NCI-H1105 treated with DMSO at 0.1 percent for 48 hours (cell line): Measurements from ENCODE around the gene VWF.
"Not testable (repeated sequence)": the region's sequence is repeated elsewhere in the genome, so short reads cannot be mapped to it uniquely, and the experiment has no call there.

ENCODE experiments used
- DNase-seq: peaks from one replicate; lab custom pipeline; 2025; lab: John Stamatoyannopoulos, UW

VWF gene

DNA sequence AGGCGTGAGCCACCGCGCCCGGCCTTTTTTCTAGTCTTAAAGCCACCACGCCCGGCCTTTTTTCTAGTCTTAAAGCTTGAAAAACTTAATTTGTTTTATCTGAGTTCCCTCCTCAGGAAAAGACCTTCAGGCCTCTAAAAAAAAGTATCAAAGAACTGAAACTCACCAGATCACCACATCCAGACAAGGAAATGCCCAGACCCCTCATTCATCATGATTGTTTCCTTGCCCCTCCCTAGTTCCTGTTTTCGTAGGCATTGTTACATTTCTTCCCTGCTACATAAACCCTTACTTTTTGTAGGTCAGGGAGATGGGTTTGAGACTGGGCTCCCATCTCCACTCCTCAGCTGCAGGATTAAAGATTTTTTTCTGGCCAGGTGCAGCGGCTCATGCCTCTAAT, 21.1 kb upstream of the VWF start:
- no peak for DNase-seq

DNA sequence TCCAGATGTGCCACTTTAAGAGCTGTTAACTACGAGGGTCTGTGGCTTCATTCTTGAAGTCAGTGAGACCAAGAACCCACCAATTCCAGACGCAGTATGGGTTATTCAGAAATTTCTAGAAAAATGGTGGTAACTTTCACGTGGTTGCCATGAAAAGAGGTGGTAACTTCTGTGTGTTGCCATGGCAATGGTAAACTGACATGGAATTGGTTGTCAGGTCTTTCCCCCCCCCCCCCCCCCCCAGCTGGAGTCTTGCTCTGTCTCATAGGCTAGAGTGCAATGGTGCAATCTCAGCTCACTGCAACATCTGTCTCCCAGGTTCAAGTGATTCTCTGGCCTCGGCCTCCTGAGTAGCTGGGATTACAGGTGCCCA, 18.8 kb upstream of the VWF start:
- DNase-seq: no peak

DNA sequence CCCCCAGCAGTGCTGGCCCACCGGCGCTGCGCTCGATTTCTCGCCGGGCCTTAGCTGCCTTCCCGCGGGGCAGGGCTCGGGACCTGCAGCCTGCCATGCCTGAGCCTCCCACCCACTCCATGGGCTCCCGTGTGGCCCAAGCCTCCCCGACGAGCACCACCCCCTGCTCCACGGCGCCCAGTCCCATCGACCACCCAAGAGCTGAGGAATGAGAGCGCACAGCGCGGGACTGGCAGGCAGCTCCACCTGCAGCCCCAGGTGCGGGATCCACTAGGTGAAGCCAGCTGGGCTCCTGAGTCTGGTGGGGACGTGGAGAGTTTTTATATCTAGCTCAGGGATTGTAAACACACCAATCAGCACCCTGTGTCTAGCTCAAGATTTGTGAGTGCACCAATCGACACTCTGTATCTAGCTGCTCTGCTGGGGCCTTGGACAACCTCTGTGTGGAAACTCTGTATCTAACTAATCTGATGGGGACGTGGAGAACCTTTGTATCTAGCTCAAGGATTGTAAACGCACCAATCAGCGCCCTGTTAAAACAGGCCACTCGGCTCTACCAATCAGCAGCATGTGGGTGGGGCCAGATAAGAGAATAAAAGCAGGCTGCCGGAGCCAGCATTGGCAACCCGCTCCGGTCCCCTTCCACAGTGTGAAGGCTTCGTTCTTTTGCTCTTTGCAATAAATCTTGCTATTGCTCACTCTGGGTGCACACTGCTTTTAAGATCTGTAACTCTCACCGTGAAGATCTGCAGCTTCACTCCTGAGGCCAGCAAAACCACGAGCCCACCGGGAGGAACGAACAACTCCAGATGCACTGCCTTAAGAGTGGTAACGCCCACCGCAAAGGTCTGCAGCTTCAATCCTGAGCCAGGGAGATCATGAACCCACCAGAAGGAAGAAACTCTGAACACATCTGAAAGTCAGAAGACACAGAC, 18.2 kb upstream of the VWF start:
- not testable (repeated sequence) for DNase-seq

DNA sequence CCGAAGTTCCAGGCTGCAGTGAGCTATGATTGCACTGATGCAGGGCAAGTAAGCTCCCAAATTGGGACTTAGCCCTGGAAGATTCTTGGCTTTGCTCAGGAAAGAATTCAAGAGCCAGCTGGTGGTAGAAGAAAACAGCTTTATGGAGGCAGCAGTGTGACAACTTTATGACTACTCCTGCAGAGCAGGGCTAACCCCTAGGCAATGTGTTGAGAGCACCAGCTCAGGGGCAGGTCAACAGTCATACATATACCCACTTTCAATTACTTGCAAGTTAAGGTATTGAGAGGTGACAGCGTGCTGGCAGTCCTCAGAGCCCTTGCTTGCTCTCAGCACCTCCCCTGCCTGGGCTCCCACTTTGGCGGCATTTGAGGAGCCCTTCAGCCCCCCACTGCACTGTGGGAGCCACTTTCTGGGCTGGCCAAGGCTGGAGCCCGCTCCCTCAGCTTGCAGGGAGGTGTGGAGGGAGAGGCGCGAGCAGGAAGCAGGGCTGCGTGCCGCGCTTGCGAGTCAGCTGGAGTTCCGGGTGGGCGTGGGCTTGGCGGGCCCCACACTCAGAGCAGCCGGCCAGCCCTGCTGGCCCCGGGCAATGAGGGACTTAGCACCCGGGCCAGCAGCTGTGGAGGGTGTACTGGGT, 17.4 kb upstream of the VWF start:
- DNase-seq: not testable (repeated sequence)

DNA sequence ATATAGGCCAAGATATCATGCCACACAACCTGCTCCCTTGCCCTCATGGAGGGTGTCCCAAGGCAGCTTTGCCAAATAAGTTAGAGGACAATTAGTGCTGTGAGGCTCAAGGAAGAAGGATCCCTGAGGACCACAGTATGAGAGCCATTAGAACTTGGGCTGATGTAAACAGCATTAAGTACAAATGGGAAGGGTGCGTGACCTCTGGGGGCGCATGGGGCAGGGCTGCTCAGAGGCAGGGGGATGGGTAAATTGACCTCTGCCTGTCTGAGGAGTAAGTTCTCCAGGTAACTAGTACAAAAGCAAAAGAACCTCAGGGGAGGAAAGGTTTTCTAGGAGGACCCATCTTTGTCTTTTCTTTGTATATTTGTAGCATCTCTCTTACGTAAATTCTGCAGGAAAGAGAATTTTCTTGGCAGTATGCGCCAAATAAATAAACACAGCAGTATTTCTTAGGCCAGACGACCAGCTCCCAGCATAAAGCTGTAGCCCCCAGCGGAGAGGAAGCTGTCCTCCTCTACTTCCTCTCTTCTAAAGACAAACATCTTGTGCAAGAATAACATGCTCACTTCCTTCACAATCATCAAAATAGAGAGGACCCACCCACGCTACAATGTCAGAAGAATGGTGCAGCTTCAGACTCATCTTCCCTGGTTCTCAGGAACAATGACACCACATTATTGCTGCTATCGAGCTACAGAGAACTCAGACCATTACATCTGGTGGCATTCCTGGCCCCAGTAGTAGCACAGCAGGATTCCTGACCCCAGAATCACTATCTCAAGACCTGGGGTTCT, 16.4 kb upstream of the VWF start:
- DNase-seq: no peak

DNA sequence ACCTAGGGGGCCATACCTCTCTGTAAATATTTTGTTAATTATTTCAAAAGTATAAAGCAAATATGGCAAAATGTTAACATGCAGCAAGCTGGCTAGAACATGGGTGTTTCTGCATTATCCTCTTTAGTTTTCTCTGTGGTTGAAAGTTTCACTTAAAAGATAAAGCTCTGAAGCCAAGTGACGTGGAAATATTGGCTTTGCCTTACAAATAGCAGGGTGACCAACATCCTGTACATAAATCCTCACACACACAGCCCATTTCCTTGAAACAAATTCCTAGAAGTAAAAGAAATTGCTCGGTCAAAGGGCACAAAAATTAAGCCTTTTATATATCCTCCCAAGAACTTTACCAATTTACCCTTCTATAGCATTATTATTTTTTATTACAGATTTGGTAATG, 10.6 kb upstream of the VWF start:
- DNase-seq: no peak

DNA sequence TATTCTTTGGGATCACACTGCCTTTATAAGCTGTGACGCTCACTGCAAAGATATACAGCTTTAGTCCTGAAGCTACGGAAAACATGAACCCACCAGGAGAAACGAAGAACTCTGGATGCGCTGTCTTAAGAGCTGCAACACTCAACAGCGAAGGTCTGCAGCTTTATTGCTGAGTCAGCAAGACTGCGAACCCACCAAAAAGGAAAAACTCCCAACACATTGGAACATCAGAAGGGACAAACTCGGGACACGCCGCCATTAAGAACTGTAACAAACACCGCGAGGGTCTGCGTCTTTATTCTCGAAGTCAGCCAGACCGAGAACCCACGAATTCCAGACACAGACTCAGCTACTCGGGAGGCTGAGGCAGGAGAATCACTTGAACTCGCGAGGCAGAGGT, 9.2 kb upstream of the VWF start:
- no peak for DNase-seq

DNA sequence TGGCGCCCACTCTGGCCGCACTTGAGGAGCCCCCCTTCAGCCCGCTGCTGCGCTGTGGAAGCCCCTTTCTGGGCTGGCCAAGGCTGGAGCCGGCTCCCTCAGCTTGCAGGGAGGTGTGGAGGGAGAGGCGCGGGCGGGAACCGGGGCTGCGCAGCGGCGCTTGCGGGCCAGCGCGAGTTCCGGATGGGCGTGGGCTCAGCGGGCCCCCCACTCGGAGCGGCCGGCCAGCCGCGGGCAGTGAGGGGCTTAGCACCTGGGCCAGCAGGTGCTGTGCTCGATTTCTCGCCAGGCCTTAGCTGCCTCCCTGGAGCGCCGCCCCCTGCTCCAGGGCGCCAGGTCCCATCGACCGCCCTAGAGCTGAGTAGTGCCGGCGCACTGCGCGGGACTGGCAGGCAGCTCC, 8.0 kb upstream of the VWF start:
- DNase-seq: no peak

DNA sequence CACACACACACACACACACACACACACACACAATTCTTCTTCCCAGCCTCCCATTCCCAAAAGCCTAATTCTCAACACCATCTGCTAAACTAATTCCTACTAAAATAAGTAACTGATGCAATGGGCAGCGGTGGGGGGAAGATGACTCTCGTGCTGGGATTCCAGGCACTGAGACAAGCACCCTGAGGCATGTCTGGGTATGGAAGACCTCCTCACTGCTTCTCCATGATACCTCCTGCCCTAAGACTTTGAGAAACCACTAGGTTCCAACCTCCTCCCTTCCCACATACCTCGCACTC, 789 bp upstream of the VWF start:
- DNase-seq: no peak

DNA sequence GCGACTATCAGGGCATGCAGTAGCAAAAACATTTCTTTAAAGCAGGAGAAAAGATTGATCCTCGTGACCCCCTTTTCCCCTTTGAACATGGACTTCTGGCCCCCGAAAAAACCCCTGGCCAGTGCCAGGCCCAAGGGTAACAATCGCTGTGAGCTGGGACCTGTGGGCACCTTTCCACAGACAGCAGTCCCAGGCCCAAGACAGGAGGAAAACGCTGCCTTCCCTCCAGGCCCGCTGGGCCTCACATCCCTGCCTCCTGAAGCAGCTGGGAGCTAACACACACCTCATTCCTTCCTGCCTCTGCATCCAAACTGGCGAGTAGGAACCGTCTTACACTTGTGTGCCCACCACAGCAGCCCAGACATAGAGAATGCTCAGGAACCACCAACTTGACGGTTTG, 1.2 kb downstream of the VWF start:
- no peak for DNase-seq

DNA sequence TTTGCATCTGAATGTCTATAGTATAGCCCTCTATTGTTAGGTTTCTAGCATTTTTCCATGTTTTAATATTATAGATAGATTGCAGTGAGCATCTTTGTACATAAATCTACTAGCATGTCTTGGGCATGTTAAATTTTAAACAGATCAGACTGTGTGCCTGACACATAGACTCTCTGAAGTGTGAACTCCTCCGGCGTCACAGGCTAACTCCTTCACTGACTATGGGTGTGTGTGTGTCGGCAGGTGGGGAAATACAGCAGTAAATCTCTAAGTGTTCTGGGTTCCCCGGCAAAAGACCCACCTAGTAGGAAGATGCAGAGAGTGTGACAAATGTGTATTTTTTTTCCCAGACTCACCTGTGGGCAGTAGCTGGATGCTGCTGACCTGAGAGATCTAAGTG, 2.3 kb downstream of the VWF start:
- DNase-seq: no peak

DNA sequence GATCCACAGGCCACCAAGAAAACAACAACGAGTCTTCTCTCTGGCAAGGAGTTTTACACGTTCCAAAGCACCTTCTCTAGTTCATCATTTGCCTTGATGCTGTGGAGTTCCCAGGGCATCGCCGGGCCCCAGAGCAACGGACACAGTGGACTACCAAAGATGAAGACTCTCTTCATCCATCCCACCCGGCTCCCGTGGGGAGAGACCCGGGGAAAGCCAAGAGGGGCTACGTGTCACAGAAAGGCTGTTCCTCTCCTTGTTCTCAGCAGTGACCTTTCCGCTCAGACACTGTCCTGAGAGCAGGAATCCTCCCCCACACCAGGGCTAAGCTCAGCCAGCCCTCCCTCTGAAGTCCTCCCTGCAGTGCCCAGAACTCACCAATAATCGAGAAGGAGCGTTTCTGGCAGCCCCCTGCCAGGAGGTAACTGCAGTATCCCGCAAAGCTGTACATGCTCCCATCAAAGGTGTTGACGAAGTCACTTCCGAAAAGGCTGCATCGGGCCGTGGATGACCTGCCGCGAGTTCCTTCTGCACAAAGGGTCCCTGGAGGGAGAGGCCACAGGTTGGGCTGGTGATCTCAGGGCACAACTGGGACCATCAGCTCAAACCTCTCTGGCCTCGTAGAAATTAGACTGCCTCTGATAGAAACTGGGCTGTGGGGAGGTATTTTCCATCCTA, 3.5 kb downstream of the VWF start:
- DNase-seq: no peak

DNA sequence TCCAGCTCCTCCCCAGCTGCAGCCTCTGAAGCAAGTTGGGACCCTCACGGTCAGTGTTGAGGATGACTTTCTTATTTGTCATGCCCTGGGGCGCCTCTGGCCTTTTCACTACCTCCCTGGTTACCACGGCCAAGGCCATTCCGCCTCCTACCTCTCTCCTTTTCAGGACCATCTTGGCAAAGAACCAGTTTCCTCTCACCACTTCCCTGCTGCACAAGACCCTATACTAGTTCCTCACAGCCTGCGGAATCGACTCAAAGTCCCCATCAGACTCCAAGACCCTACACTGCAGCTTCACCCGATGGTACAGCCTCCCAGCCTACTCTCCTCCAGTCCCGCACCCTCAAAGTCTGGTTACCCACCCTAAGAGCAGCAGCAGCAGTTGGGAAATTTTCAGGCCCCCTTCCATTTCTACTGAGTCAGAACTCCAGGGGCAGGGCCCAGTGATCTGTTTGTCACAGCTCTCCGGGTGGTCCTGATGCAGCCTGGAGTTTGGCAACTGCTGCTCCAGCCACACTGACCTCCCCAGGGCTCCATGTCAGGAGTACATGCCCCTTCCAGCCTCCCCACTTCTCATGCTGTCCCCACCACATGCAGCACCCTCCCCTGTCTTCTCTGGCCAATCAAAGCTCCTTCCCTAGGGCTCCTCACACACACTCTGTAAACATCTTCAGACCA, 5.4 kb downstream of the VWF start:
- DNase-seq: no peak

DNA sequence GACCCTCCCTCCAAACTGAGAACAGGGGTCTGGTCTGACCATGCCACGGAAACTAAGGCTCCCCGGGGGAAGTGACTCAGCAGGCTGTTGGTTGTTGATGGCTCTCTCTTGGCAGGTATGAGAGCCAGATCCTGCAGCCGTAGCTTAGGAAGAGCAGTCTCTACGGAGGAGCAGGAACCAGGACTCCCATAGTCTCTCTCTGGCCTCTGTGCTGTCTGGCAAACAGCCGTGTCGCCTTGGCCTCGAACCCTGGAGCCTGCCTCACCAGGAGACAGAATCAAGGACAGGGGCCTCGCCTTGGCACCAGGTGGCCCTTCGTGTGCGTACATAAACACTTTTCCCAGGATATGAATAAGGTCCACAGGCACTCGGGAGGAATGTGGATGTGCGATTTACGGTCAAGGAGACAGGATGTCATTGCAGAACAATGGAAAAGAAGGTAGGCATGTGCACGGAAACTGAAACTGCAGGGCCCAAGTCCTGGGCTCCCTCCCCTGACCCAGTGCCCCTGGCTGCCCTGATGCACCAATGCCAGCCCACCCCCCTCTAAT, 7.9 kb downstream of the VWF start:
- DNase-seq: no peak

DNA sequence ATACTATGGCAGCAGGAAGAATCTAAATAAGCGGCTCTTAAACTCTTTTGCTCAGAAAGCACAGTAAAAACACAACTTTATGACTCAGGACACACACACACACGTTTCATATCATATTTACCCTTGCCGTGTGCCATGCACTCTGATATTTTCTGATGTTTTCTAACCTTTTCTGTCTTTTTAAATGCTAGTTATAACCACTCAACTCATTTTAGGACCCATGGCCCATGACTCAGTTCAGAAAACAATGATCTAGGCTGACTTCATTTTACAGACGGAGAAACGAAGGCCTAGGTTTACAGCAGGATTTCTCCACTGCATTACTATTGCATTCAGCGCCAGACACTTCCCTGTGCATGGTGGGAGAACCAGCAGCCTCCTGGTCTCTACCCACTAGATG, 9.1 kb downstream of the VWF start:
- no peak for DNase-seq

DNA sequence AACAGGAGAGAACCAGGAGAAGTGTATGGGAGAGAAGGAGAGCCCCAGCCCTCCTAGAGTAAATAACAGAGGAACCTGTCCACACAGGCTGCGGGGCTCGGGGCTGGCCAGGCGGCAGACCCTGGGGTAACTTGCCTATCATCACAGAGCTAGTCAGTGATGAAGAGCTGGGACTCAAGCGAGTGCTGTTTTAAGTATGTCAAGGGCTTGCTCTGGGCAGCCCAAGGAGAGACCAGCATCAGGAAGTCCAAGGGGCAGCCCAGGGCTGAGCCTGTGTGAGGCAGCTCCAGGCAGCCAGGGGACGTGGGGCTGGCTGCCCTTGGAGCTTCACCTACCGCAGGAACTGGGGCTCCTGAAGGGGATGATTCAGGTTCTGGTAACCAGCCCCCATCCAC, 10.0 kb downstream of the VWF start:
- no peak for DNase-seq

DNA sequence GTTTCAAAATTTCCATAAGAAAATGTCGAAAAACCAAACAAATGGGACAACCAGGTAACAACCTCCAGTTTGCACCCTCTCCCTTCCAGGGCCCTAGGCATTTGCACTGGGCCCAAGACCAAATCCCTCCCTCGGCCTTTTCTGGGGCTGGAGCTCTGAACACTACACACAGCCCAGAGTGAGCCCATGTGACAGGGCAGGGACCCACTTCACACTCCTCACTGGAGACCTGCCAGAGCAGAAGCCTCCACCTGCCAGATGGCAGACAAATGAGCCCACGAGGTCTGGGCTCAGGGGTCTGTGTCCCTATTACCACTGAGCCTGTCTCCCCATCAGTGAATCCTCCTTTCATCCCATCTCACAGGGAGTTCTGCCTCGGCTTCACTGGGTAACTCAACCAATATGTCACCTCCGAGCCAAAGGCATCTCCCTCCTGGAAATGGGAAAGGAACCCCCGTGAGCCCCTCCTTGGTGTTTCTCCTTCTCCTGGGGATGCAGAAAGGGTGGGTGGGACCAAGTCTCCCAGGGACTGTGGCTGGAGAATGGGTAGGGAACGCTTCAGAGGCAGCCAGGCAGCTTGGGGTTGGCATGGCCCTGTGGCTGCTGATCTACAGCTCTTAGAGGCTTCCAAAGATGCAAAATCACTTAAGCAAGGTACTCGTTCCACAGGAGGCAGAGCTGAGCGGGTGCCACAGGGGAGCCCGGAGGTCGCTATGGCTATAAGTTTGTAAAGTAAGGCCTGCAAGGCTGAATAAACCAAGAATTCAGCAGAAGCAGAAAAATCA, 10.6 kb downstream of the VWF start:
- peak; percentile 70 for DNase-seq

DNA sequence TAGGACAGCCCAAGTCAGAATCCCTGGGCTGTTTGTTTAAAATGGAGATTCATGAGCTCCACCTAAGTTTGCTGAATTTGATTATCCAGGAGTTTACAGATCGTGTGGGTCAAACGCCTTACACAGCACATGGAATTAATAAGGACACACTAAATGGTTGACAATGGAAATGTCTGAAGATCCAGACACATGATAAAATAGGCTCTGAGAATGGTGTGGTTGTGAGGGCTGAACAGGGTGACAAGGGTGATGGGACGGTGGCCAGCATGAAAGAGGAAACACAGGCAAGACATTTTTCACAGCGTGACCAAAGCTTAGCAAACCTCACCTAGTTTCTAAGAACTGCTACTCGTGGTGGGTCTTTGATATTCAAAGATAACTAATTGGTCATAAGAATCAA, 12.5 kb downstream of the VWF start:
- no peak for DNase-seq

DNA sequence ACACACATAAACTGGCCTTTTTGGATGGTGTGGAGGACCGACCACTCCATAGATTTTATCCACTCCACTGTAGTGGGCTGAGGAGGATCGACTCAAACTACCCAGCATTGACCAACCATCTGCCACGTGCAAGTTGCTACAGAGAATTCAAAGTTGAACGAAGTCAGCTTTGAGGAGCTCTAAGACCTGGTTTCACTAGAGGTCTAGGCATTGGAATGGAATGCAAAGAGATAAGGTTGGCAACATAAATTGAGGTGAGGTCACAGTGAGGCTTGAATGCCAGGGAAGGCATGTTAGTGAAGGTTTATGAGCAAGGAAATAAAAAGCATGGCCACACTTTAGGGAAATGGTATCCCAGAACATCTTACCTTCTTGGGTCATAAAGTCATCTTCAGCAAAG, 14.5 kb downstream of the VWF start:
- no peak for DNase-seq

DNA sequence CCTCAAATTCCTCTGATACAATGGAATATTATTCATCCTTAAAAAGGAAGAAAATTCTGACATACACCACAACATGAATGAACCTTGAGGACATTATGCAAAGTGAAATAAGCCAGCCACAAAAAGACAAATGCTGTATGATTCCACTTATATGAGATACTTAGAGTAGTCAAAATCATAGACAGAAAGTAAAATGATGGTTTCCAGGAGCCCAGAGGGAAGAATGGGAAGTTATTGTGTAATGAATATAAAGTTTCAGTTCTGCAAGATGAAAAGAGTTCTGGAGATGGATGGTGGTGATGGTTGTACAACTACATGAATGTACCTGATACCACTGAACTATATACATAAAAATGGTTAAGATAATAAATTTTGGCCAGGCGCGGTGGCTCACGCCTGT, 18.3 kb downstream of the VWF start:
- DNase-seq: no peak

DNA sequence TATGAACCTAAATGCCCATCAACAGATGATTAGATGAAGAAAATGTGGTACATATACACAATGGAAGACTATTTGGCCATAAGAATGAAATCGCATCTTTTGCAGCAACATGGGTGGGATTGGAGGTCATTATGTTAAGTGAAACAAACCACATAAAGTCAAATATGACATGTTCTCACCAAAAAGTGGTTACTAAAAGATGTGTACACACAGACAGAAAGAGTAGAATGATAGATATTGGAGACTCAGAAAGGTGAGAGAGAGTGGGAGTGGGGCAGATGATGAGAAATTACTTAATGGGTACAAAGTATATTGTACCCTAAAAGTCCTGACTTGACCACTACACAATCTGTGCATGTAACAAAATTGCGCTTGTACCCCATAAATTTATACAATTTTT, 19.6 kb downstream of the VWF start:
- DNase-seq: no peak
